ENCODE measurements around the gene PRDM13.
"Not testable (repeated sequence)": the region's sequence is repeated elsewhere in the genome, so short reads cannot be mapped to it uniquely, and the experiment has no call there.

Gene PRDM13

GRCh38 chr6:99604166-99605073 is 2.2 kb upstream of the PRDM13 start:
- DNase-seq, result no peak

GRCh38 chr6:99605074-99605734 is 1.4 kb upstream of the PRDM13 start:
- DNase-seq, result no peak

GRCh38 chr6:99605911-99606655 is 550 bp upstream of the PRDM13 start:
- no peak for DNase-seq

DNA sequence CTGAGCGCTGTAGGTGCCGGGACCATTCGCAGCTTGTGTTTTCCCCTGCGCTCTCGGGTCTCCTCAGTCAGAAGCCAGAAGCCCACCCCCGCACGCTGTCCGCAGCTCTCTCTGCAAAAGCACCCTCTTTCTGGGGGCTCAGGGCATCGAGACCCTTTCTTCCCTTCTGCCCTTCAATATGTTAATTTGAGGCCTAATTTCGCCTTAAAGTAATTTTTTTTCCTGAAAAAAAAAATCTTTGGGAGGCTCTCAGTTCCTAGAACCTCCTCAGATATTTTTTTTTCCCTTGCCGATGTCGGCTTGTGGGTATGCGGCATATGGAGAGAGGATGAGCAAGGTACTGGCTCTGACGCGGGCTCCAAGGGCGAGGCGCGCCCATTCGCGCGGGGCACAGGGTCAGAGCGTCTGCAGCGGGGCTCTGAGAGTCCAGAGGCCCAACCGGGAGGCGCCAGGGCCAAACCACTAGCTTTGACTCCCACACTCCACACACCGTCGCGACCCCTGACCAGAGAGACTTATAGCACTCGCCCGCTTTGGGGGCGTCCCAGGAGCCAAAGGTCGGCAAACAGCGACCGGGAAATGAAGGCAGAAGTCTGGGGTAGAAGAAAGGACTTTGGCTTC is 893 bp downstream of the PRDM13 start:
- DNase-seq, result no peak

- no peak for DNase-seq
These were observed 1.6 kb downstream of the PRDM13 start for GRCh38 chr6:99608059-99608885.

- DNase-seq, result no peak
These were observed 2.4 kb downstream of the PRDM13 start for GRCh38 chr6:99608886-99609482.

DNA sequence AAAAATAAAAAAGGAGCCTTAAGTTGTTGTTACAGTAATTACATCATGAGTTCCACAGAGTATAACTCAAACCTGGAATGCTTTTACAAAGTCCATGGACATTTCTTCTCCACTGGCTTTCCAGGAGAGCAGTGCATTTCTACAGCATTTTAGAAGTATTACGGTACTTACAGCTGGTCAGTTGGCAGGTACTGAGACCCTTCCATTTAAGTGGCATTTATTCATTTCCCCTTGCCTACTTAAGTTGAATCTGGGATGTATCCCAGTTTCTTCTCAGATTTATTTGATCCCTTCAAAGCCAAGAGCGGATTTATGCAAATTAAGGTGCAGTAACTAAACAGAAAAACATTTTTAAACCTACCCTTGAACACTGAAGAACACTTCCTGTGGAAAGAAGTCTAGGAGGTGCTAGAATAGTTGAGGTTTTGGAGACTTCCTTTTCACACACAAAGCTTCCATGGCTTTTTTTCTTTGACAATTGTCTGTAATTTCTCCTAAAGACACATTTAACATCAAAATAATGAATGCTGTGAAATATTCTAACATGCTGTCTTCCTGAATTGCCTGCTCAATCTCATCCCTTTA is 3.4 kb downstream of the PRDM13 start:
- no peak for DNase-seq

- DNase-seq, result peak; percentile 56 to 65
These were observed 4.5 kb downstream of the PRDM13 start for GRCh38 chr6:99611148-99611547.

GRCh38 chr6:99612551-99613408 is 6.1 kb downstream of the PRDM13 start:
- DNase-seq, result no peak

GRCh38 chr6:99613409-99613704 is 6.7 kb downstream of the PRDM13 start:
- DNase-seq, result no peak

DNA sequence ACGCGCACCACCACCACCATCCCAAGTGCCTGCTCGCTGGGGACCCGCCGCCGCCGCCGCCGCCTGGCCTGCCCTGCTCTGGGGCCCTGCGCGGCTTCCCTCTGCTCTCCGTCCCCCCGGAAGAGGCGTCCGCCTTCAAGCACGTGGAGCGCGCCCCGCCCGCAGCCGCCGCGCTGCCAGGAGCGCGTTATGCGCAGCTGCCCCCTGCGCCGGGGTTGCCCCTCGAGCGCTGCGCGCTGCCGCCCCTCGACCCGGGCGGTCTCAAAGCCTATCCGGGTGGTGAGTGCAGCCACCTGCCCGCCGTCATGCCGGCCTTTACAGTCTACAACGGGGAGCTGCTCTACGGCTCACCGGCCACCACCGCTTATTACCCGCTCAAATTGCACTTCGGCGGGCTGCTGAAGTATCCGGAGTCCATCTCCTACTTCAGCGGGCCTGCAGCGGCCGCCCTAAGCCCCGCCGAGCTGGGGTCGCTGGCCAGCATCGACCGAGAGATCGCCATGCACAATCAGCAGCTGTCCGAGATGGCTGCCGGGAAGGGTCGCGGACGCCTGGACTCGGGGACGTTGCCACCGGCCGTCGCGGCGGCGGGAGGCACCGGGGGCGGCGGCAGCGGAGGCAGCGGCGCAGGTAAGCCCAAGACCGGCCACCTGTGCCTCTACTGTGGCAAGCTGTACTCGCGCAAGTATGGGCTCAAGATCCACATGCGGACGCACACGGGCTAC is 7.2 kb downstream of the PRDM13 start:
- no peak for DNase-seq

DNA sequence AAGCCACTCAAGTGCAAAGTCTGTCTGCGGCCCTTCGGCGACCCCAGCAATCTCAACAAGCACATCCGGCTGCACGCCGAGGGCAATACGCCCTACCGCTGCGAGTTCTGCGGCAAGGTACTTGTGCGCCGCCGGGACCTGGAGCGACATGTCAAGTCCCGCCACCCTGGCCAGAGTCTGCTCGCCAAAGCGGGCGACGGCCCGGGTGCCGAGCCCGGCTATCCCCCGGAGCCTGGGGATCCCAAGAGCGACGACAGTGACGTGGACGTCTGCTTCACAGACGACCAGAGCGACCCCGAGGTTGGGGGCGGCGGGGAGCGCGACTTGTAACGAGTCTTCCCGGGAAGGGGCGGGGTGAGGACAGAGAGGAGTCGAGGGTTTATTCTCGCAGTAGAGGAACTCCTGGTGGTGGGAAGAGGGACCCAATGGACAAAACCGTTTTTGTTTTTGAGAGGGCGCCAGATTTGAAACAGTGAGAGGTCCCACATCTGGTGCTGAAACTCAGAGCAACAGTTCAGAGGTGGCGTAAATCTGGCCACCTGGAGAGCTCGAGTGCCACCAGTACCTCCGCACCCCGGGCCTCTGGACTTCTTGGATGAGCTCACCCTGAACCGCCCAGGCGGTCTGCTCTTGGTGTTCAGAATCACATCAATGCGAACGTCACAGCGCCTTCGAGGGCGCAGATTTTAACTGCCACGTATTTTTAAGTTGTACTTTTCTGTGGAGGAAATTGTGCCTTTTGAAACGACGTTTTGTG is 8.0 kb downstream of the PRDM13 start:
- DNase-seq, result no peak

DNA sequence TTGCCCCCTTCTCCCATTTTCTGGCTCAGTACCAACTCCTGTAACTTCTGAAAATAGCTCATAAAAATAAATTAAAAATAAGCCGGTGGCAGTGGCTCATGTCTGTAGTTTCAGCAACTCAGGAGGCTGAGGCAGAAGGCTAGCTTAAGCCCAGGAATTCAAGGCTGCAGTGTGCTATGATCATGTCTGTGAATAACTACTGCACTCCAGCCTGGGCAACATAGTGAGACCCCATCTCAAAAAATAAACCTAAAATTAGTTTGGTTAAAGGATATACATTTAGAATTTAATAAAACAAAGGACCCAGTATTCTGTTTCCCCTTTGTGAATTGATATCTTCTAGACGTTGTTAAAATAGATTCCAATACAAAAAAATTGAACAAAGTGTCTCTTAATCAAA is 10.5 kb downstream of the PRDM13 start:
- DNase-seq, result no peak

DNA sequence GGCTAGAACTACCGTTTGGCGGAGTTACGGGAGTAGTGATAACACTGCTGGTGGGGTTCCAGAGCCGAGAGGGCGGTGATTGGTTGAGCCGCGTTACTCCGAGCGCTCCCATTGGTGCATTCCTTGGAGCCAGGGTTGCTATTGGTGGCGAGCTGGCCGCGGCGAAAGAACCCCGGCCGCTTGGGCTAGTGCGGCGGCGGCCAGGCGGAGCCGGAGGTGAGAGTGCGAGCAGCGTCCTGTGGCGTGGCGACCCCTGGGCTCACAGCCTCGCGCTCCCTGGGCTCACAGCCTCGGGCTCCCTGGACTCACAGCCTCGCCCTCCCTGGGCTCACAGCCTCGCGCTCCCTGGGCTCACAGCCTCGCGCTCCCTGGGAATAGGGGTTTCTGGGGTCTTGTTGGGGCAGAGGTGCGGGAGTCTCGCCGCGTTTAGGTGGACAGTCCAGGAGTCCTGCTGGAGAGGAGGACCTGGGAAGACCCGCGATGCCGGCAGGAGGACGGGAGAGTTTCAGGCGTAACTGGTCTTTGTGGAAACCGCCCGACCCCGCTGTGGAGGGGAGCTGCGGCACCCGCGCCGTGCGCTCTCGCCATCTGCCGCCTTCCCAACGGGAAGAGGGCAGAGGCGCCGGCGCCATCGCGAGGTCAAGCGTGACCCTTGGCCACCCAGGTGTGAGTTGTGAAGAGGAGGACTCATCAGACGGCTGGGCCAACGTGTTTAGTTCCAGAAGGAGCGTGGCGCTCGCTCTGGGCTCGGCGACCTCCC is 12.2 kb downstream of the PRDM13 start:
- DNase-seq, result no peak

DNA sequence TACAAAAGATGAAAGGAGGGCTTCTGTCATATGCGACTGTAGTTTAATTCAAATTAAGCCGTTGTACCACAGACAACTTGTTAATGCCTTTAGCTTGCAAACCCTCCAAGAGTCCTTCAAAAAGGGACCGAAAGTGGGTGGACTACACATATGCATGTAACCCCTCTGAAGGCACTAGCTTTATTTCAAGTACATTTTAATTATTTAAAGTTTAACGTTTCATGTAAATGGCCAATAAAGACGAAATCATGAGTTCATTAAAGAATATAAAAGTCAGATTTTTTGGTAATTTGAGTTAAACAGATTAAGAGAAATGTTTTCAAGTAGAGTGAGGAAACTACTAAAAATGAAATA is 12.8 kb downstream of the PRDM13 start:
- no peak for DNase-seq

DNA sequence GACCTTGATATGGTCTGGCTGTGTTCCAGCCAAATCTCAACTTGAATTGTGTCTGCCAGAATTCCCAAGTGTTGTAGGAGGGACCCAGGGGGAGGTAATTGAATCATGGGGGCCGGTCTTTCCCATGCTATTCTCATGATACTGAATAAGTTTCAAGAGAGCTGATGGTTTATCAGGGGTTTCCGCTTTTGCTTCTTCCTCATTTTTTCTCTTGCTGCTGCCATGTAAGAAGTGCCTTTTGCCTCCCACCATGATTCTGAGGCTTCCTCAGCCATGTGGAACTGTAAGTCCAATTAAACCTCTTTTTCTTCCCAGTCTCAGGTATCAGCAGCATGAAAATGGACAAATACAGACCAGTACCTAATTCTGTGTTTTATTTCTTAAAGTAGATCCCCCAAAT is 15.4 kb downstream of the PRDM13 start:
- not testable (repeated sequence) for DNase-seq

- DNase-seq, result no peak
These were observed 22.7 kb downstream of the PRDM13 start for GRCh38 chr6:99629293-99629692.

DNA sequence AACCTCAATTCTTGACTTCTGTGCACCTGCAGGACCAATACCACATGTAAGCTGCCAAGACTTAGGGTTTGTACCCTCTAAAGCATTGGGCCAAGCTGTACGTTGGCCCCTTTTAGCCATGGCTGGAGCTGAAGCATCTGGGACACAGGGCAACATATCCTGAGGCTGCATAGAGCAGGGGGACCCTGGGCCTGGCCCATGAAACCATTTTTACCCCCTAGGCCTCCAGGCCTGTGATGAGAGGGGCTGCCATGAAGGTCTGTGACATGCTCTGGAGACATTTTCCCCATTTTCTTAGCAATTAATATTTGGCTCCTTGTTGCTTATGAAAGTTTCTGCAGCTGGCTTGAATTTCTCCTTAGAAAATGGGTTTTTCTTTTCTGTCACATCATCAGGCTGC is 31.0 kb downstream of the PRDM13 start:
- DNase-seq, result no peak
